Glutamatergic neuron (in vitro differentiated cells): Measurements from ENCODE around the gene TMEM183A. TPM values are rescaled to one million over a fixed set of nuclear protein-coding genes. Genes with fewer than 3 reads are reported as not detected.

Experiments used
- DNase-seq: peaks from one replicate; pipeline ENCODE4 v3.0.0; 2022
- H3K27ac Mint-ChIP-seq: one replicate; pipeline ENCODE4 v1.8.0; 2020; ENCODE audit warnings: mild to moderate bottlenecking, mixed read lengths, inconsistent platforms; ENCODE audit not compliant: unreplicated experiment
- H3K27me3 Mint-ChIP-seq: one replicate; pipeline ENCODE4 v1.8.0; 2020; ENCODE audit warnings: mild to moderate bottlenecking, moderate library complexity, mixed read lengths, inconsistent platforms; ENCODE audit not compliant: unreplicated experiment
- H3K36me3 Mint-ChIP-seq: one replicate; pipeline ENCODE4 v1.8.0; 2020; ENCODE audit warnings: mild to moderate bottlenecking, mixed read lengths, inconsistent platforms; ENCODE audit not compliant: unreplicated experiment
- H3K4me1 Mint-ChIP-seq: one replicate; pipeline ENCODE4 v1.8.0; 2020; ENCODE audit warnings: mild to moderate bottlenecking, low read depth, mixed read lengths, inconsistent platforms; ENCODE audit not compliant: unreplicated experiment
- H3K4me3 Mint-ChIP-seq: one replicate; pipeline ENCODE4 v1.8.0; 2020; ENCODE audit warnings: mild to moderate bottlenecking, mixed read lengths, inconsistent platforms; ENCODE audit not compliant: unreplicated experiment
- H3K9me3 Mint-ChIP-seq: one replicate; pipeline ENCODE4 v1.8.0; 2020; ENCODE audit warnings: mild to moderate bottlenecking, moderate library complexity, mixed read lengths, inconsistent platforms; ENCODE audit not compliant: unreplicated experiment
- CTCF ChIP-seq: fragments of 200-600 bp; sonication (generic); IDR thresholded peaks from one replicate; pipeline ENCODE4 v1.5.0; 2021; ENCODE audit not compliant: partially characterized antibody, unreplicated experiment
- total RNA-seq: library from RNA; stranded (reverse); fragmentation: NEBNext Ultra II Directional; extraction: Animal tissue kit (Norgen Biotek cat#: 25700); gene quantifications from one replicate; pipeline ENCODE4 v1.2.1, GENCODE V29; 2021; ENCODE audit not compliant: unreplicated experiment

Gene TMEM183A
- total RNA-seq, 1 donor from 2014 or later = 61.5 TPM

GRCh38 chr1:202961220-202961880, 45.8 kb upstream of the TMEM183A start:
- H3K9me3 Mint-ChIP-seq = peaks cover 11% of the 10 kb centered on the region
- TF ChIP-seq CTCF = no peak
- H3K27me3 Mint-ChIP-seq = peaks cover 3% of the 10 kb centered on the region
- peaks cover 26% of the 10 kb centered on the region for H3K4me1 Mint-ChIP-seq
- H3K36me3 Mint-ChIP-seq = no peaks in the 10 kb centered on the region
- no peak overlapping the region for H3K27ac Mint-ChIP-seq
- no peak for DNase-seq
- no peak overlapping the region for H3K4me3 Mint-ChIP-seq

DNA sequence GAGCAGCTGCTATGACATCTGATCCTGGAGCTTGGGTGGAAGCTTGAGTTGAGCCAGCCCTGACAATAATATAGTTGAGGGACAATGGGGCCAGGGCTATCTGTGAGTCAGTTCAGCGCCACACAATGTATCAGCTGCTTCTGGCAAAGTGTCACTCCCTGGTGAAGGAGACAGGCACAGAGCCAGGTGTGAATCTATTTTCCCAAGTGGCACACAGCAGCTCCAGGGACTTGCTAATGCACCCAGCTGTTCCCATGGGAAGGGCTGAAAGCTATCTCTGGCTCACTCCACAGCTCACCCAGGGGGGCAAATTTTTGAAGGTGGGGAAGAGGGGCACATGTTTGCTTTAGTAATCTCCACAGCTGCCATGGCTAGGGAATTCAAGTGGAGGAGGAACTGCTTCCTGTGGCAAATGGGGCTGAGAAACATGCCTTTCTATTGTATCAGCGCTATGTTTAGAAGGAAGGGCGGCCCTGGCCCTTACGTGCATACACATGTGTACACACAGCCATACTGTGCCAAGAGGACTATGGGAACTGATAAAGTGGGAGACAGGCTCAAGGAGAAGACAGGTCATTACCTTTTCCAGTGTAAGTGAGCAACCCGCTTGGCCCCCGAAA, 42.3 kb upstream of the TMEM183A start:
- no peak for TF ChIP-seq CTCF
- peak overlapping the region; percentile 83 for H3K27ac Mint-ChIP-seq
- H3K36me3 Mint-ChIP-seq = no peaks in the 10 kb centered on the region
- no peak for DNase-seq
- peaks cover 8% of the 10 kb centered on the region for H3K9me3 Mint-ChIP-seq
- peaks cover 21% of the 10 kb centered on the region for H3K4me1 Mint-ChIP-seq
- H3K27me3 Mint-ChIP-seq = no peaks in the 10 kb centered on the region
- H3K4me3 Mint-ChIP-seq = peak overlapping the region; percentile 87

DNA sequence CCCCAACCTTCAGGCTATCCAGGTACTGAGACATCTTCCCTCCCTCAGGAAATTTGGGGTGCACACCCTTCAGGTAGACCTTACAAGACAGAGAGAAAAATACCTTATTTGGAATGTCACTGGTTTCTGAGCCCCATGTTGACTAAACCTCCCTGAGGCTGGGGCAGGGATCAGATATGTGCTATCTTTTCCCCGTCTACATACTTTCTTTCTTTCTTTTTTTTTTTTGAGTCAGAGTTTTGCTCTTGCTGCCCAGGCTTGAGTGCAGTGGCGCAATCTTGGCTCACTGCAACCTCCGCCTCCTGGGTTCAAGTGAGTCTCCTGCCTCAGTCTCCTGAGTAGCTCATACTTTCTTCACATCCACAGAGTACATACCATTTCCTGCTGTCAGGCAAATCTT, 41.8 kb upstream of the TMEM183A start:
- Mint-ChIP-seq H3K9me3 (peaks cover 8% of the 10 kb centered on the region), H3K27me3 (no peaks in the 10 kb centered on the region), H3K36me3 (no peaks in the 10 kb centered on the region), H3K4me3 (peak overlapping the region; percentile 87), H3K4me1 (peaks cover 21% of the 10 kb centered on the region), H3K27ac (peak overlapping the region; percentile 83)
- no peak for DNase-seq
- no peak for TF ChIP-seq CTCF

- H3K4me1 Mint-ChIP-seq = peaks cover 21% of the 10 kb centered on the region
- no peaks in the 10 kb centered on the region for H3K36me3 Mint-ChIP-seq
- no peak for DNase-seq
- no peak overlapping the region for H3K27ac Mint-ChIP-seq
- H3K27me3 Mint-ChIP-seq = no peaks in the 10 kb centered on the region
- TF ChIP-seq CTCF = no peak
- H3K4me3 Mint-ChIP-seq = peak overlapping the region; percentile 87
- H3K9me3 Mint-ChIP-seq = peaks cover 8% of the 10 kb centered on the region
Measured at GRCh38 chr1:202966006-202966898, 40.9 kb upstream of the TMEM183A start.
